RPMI7951 (cell line): ENCODE data around the gene NOTCH1. TPM values are rescaled to one million over a fixed set of nuclear protein-coding genes. Genes with fewer than 3 reads are reported as not detected.
"Not testable (repeated sequence)": the region's sequence is repeated elsewhere in the genome, so short reads cannot be mapped to it uniquely, and the experiment has no call there.

Experiments used
- DNase-seq: peaks from one replicate; pipeline ENCODE4 v3.0.0-alpha.2; 2012; ENCODE audit warnings: low read depth
- total RNA-seq: library from RNA; depleted of rRNA; stranded (reverse); fragments of >200 nt; shearing (Covaris generic); gene quantifications from 2 replicates; pipeline ENCODE4 v1.2.3, GENCODE V29; 2014

NOTCH1 gene
- total RNA-seq, 1 experiment from 2014 or later = 1.8 TPM

DNA sequence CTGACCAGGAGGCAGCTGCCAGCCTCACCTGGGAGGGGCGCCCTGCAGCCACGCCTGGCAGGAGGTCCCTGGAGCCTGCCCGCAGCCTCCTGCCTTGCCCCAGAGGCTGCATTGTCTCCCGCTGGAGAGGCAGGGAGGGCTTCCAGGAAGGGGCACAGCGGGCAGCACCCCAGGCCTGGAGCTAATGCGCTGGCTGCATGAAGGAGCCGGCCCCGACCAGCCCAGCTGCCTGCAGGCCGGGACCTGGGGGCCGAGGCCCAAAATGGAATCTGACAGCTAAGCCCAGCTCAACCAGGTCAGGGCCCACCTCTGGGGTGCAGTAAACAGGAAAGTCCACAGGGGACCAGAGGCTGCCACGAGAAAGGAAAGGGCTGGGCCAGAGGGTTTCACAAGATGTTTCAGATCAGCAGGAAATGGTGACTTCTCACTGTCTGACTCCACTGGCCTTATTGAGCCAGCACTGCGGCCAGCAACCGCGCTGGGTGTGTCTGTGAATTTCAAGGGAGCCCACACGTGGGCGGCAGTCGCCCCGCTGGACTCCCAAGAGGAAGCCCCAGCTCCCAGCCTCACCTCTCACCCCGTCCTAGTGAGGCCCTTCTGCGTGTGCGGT, 18.6 kb upstream of the NOTCH1 start:
- DNase-seq = no peak

DNA sequence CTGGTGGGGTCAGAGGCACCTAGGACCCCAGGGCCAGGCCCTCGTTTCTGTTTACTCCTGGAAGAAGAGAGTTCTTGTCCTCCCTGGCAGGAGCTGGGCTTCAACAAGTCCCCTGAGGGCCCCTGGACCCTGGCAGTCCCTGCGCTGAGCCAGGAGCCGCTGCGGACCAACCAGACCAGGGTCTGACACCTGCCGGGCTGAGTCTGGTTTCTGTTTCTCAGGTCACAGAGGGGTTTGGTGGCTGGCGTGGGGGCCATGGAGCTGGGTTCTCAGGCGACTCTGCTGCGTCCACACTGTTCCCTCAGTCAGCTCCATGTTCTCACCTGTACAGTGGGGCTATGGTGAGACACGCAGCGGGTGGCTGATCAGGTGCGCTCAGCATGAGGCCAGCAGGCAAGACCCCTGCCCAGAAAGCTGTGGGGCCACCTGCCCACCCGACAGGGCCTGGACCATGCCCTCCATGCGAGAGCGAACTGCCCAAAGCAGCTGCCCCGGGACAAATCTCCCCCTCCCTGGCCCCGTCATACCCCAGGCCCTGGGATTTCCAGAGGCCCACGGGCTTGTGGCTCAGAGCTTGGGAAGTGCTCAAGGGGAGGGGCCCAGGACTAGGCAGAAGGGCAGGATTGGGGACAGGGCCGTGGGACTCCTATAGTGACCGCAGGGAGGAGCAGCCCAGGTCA, 17.9 kb upstream of the NOTCH1 start:
- no peak for DNase-seq

DNA sequence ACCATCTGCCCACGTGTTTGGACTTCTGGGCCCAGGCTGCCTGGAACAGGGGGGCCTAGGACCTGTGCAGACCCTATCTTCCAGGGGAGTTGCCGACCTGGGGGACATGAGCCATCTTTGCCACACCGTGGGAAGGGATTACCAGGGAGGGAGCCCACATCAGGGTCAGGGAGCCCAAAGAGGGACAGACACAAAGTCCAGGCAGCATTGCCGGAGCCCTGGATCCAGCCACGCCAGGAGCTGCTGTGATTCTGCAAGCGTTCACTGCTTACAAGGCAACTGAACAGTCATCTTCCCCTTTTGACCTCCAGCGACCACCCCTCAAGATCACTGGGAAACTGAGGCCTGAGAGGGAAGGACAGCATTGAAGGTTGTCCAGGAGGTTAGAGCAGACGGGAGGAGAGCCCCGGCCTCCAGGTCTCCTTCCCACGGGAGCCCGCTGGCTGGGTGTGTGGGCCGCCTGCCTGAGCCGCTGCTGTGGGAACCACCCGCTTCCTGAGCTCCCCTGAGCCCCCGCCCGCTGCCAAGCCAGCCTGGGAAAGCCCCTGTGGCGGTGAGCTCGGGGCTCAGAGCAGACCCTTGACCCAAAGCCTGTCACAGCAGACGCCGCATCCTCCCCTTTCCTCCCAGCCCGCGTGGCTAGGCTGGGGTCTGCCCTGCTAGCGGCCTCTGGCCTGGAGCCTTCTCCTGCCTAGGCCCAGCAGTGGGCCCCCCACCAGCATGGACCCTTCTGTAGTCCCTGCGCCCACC, 17.1 kb upstream of the NOTCH1 start:
- DNase-seq = no peak

DNA sequence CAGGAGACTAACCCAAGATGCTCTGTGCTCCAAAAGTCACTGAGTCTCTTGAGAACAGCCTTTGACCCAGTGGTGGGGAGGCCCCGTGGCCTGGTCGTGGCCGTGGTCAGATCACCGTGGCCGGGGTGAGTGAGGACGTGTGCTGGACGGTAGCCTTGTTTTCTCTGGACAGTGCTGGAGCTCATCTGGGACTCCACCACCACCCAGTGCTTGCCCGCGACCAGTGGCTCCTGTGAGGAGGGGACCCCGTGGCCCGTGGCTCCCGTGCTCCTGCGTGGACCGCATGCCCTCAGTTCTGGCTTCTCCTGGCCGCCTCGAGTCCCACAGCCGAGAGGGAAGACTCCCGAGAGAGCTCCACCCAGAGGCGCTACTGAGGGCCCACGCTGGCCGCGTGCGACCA, 15.9 kb upstream of the NOTCH1 start:
- DNase-seq = no peak

DNA sequence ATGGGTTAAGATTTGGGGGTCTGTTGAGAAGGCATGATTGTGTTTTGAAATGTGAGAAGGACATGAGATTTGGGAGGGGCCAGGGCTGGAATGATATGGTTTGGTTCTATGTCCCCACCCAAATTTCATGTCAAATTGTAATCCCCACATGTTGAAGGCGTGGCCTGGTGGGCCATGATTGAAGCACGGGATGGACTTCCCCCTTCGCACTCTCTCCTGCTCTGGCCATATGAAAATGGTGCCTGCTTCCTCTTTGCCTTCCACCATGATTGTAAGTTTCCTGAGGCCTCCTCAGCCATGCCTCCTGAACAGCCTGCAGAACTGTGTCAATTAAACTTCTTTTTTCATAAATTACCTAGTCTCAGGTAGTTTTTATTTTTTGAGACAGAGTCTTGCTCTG, 14.7 kb upstream of the NOTCH1 start:
- no peak for DNase-seq

DNA sequence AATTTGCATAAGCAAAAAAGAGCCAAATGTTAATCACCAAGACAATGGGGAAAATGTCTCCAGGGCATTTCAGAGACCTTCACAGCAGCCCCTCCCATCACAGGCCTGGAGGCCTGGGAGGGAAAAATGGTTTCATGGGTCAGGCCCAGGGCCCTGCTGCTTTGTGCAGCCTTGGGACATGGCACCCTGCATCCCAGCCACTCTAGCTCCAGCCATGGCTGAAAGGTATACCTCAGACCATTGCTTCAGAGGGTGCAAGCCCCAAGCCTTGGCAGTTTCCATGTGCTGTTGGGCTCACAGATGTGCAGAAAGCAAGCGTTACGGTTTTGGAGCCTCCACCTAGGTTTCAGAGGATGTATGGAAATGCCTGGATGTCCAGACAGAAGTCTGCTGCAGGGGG, 13.5 kb upstream of the NOTCH1 start:
- DNase-seq = not testable (repeated sequence)

DNA sequence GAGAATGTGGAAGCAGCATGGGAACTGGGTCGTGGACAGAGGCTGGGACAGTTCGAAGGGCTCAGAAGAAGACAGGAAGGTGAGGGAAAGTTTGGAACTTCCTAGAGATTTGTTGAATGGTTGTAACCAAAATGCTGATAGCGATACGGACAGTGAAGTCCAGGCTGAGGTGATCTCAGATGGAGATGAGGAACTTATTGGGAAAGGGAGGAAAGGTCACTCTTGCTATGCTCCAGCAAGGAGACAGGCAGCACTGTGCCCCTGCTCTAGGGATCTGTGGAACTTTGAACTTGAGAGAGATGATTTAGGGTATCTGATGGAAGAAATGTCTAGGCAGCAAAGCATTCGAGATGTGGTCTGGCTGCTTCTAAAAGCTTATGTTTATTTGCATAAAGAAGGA, 13.0 kb upstream of the NOTCH1 start:
- DNase-seq = not testable (repeated sequence)

DNA sequence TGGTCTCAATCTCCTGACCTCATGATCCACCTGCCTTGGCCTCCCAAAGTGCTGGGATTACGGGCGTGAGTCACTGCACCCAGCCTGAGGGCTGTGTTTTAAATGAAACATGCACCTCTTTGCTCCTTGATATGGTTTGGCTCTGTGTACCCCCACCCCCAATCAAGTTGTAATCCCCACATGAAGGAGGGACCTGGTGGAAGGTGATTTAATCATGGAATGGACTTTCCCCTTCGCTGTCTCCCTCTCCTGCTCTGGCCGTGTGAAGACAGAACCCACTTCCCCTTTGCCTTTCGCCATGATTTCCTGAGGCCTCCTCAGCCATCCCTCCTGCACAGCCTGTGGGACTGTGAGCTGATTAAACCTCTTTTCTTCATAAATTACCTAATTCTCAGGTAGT, 12.5 kb upstream of the NOTCH1 start:
- no peak for DNase-seq

DNA sequence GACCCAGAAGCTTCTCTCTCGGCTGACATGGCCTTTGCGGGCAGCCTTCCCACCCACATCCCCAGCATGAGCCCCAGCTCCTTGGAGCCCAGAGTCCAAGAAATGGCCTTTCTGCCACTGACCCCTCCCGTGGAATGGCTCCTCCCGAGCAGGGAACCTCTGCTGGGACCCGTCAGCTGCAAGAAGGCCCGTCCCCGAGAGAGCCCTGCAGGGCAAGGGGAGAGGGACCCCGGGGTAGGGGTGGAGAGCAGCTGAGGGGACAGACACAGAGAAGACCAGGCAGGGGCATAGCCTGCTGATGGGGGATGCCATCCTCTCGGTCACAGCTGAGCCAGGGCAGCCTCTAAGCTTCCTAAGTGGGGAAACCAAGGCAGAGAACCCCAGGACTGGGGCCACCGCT, 11.2 kb upstream of the NOTCH1 start:
- DNase-seq = no peak

DNA sequence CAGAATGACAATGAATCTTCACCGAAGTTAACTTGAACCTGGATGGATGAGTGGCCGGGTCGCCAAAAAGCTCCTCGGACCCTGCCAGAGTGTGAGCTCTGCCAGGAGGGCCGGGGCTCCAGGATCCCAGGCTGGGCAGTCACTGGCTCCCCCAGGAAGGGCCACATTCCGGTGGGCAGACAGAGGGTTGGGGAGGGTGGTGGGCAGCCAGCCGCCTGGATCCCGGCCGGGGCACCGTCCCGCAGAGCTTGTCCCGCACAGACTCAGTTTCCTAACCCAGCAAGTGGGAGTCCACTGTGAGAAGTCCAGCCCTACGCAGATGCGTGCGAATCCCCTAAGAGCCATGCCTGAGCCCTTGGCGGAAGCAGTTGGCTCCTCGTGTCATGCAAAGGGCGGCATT, 10.3 kb upstream of the NOTCH1 start:
- DNase-seq = no peak

DNA sequence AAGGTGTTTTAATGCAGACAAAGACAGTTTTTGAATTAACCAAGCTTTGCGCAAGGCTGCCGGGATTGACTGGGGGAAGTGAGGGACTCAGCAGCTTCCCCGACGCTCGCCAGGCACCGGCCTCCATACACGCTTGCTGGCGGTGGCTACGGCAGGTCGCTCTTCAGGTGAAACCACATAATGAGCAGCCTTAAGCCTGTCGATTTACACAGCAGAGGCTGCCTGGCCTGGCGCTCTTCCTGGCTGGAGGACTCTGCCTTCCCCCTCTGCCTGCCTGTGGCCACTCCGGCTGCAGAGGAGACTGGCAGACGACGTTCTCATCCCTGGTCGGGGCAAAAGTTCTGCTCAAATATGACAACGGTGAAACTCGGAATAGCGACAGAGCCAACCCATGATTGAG, 9.0 kb upstream of the NOTCH1 start:
- DNase-seq = no peak

DNA sequence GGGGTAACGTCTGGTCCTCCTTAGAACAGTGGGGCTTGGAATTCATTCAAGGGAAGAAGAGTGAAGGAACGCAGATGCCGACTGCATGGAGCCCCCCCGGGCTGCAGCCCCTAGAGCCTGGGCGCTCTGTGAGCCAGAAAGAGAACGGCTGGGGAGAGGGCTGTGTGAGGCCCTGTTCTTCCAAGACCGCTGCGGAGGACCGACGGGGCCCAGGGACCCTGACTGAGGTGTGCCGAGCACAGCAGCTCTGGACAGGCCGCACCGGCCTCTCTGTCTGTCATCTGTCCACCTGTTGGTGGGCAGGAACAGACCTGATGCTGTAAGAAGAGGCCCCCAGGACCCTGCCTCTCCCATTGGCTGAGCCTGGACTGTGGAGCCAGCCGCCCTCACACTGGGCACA, 7.7 kb upstream of the NOTCH1 start:
- DNase-seq = no peak

DNA sequence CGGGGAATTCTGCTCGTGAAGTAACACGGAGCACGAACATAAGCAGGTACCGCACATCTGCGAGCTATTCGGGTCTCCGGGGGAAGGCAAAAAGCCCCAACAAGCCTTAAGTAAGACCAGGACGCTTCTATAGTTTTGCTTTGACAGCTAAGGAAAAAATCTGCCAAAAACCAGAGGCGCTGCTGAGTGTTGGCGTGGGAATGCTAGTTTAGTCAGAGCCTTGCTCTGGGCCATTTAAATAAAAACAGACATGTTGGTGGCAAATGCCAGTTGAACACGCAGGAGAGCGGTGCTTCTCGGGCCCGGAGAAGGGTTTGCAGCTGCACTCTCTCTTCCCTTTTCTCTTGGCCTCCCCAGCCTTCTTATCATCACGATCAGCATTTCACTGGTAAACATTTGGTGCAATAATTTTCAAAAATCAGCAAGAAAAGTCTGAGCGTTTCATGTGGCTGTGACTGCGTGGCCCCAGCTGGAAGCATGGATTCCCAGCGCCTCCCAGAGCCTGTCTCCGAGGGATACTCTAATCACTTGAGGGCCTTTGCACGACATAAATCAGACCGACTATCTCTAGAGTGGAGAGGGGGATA, 6.4 kb upstream of the NOTCH1 start:
- peak; percentile 68 for DNase-seq

DNA sequence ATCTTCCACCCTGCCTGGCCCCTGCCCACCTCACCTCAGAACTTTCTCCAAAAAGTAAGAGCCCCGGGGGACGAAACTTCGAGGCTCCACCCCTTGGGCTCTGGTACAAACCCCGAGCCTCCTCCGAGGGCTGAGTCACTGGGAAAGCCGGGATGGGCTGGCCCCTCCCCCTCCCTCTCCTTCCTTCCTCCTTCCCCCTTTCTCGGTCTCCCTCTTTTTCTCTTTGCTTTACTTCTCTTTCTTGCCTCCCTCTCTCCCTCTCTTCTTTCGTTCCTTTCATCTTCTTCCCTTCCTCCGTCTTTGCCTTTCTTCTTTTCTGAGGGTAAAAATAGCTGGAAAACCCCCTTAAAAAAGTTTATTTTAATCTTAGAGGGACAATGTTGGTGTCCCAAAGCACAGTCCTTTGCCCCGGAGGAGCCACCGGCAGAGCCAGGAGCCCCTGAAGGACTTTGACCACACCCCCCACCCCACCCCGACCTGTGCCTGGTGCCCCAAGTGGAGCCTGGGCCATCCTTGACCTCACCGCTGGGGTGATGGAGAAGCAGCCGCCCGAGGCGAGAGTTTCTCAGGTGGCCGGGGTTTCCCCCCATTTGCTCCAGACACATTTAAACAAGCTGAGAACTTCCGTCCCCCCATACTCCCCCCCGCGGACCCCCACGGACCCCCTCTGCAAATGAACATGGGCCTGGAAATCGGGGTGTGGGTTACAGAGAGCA, 5.7 kb upstream of the NOTCH1 start:
- DNase-seq = peak; percentile 67

DNA sequence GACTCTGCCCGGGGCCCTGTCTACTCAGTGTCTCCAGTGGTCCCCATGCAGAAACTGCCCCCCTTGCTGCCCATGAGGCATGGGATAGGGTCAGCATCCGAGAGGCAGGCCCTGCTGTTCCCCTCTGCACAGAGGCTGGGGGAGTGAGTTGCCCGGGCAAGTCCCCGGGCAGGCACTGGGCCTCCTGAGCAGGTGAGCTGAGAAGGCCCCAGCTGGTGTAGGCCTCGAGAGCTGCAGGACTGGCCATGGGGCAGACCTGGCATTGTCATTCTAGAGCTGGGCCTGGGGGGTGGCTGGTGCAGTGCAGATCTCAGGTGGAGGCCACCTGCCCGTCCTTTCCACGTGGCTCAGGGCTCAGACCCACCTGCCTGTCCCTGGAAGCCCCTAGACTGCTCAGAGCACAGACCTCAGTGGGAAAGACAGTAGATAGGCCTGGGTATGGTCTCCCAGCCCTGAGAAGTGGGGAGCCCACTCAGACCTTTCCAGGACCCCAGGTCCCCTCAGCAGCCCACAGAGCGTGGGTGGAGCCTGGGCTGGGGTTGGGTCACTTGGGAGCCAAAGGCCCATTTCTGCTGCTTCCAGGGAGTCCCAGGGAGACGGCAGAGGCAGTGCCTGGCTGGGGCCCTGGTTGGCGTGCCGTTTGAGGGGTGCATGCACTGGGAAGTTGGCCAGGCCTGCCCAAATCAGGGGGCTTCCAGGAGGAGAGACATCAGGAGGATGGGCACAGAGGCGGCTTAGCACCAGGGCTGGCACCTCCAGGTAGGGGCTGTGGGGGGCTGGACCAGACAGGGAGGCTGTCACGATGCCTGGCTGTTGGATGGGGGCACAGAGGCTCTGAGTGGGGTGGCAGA, 4.8 kb upstream of the NOTCH1 start:
- no peak for DNase-seq

DNA sequence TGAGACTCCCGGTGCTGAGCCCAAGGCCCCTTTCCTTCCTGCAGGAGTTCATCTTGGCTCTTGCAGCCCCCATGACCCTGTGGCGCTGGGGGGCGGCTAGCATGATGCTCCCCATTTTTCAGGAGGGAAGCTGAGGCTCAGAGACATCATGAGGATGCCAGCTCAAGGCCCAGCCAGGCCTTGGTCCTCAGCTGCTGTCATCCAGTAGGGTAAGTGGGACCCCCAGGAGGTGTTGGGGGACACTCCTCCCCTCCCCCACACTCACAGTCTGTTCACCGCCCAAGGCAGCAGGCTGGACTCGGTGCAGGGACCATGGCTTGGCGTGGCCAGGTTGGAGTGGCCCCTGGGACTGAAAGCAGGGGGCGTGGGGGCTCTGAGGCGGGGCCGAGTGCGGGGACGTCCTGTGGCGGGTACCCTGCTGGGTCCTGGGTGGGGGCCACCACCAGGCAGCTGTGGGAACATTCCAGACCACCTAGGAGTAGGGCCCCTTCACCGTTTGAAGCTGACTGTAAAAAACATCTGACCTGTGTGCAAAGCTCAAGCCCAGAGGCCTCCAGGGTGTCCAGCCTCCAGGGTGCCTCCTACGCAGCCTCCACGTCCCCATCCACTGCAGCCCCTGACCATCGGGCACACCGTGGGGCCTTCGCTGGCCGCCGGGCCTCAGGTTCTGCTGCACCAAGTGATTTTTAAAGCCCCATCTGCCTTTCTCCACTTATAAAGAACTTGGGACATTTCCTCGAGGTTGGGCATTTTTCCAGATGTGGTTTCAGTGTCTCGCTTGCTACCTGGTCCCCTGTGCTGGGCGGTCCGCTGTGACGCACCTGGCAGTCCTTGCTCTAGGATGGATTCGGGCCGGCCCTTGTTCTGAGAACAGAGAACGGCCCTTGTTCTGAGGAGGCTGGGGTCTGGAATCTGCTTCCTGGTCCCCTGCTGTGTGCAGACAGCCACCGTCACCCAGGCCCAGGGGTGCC, 3.4 kb upstream of the NOTCH1 start:
- DNase-seq = no peak

DNA sequence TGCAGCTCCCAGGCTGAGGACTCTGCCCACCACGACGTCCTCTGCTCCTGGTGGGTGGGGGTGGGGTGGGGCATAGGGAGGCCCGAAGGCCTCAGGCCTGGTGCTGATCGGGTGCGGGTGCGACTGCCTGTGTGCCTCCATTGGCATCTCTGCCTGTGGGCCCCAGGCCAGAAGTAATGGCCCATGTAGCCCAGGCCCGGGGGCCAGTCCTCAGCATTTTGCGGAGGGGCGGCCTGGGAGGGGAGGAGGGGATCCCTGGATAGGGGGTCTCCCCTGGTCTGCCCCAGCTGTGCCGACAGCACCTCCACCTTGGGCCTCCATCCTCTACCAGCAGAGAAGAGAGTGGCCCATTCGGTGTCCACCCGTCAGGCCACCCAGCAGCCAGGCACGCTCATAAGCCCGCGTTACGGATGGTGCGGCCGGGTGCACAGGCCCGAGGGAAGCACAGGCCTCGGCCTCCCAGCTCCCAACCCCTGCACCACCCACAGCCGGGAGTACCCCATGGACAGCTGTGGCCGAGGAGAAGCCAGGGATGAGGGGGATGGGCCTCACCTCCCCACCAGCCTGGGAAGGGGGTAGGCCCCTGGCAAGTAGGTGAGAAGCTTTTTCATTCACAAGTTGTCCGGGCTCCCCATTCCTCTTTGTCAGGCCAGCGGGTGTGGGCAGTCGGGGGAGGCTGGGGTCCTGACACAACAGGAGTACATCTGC, 1.8 kb upstream of the NOTCH1 start:
- no peak for DNase-seq

DNA sequence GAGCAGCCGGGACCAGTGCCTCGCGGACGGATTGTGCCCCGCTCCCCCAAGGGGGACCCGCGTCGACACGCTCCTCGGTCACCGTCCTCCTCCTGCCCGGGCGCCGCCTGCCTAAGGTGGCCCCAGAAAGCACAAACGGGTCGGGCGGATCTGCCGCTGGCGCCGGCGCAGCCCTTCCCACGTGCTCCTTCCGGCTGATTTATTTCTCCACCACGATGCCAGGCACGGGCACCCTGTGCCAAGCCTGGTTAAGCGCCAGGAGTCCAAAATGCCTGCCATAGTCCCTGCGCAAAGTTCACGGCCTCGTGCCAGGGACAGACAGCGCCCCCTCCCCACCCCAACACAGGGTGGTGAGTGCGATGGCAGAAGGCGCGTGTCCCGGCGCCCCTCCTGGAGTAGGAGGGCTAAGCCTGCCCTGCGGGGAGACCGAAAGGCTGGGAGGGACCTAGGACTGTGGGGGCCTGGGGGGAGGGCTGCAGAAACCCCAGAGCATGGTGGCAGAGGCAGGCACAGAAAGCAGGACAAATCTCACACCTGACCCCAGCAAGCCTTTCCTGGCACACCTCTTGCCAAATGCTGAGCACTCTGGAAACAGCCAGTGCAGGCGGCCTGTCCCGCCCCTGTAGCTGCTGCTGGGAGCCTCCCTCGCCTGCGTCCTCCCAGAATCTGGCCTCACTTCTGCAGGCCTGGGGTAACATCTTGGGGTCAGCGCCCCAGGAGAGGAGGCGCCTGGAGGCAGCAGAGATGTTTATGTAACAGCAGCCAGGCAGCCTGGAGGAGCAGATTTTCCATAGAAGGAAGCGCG, 1.1 kb upstream of the NOTCH1 start:
- DNase-seq = no peak

DNA sequence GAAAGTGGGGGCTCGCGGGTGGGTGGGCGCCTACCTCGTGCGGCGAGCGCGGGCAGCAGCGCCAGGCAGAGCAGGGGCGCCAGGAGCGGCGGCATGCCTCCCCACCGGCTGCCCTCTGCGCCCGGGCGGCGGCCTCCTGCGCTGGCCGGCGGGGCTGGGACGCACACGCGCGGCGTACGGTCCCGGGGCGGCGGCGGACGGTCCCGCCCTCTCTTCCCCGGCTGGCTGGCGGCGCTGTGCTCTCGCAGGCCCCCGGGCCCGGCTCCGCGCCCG, 220 bp downstream of the NOTCH1 start:
- no peak for DNase-seq
